Measurements from ENCODE around the gene SEMA4G. TPM values are rescaled to one million over a fixed set of nuclear protein-coding genes. Genes with fewer than 3 reads are reported as not detected.

The SEMA4G gene
- total RNA-seq, 4 donors from 2014 or later = 16.5 to 233 (median 185) TPM

GRCh38 chr10:101013365-101013825, 44.1 kb downstream of the SEMA4G start:
- peak overlapping the region in 2 of 4 donors; percentile 10 to 55 for H3K27ac ChIP-seq
- no peaks in the 10 kb centered on the region for H3K27me3 ChIP-seq
- TF ChIP-seq POLR2A (IDR thresholded peaks at IDR 0.05) = no peak
- no peak for TF ChIP-seq CTCF (IDR thresholded peaks at IDR 0.05)
- no peak overlapping the region for H3K4me3 ChIP-seq
- no peaks in the 10 kb centered on the region for H3K9me3 ChIP-seq
- no peaks in the 10 kb centered on the region for H3K36me3 ChIP-seq
- peaks cover 0 to 18% (median 3%) of the 10 kb centered on the region in 4 donors for H3K4me1 ChIP-seq
- no peak for DNase-seq

- Histone ChIP-seq H3K4me1 (peaks cover 0 to 25% (median 10%) of the 10 kb centered on the region in 4 donors), H3K4me3 (no peak overlapping the region)
- DNase-seq = peak; percentile 83 to 94 (median 87)
These were observed 45.1 kb downstream of the SEMA4G start for GRCh38 chr10:101014230-101014884.

GRCh38 chr10:101014966-101015581, 45.8 kb downstream of the SEMA4G start:
- Histone ChIP-seq H3K9me3 (no peaks in the 10 kb centered on the region), H3K4me3 (no peak overlapping the region), H3K36me3 (no peaks in the 10 kb centered on the region), H3K4me1 (peaks cover 0 to 25% (median 10%) of the 10 kb centered on the region in 4 donors), H3K27ac (no peak overlapping the region), H3K27me3 (no peaks in the 10 kb centered on the region)
- no peak for DNase-seq
- TF ChIP-seq POLR2A (IDR thresholded peaks at IDR 0.05) = no peak

More at GRCh38 chr10:101014230-101014884, 45.1 kb downstream of the SEMA4G start:
- H3K27ac ChIP-seq = no peak overlapping the region
- TF ChIP-seq CTCF (IDR thresholded peaks at IDR 0.05) = peak; percentile 77 to 93 (median 89)
- no peak for TF ChIP-seq POLR2A (IDR thresholded peaks at IDR 0.05)
- H3K27me3 ChIP-seq = no peaks in the 10 kb centered on the region
- no peaks in the 10 kb centered on the region for H3K9me3 ChIP-seq
- H3K36me3 ChIP-seq = no peaks in the 10 kb centered on the region

- H3K4me1 ChIP-seq = peaks cover 0 to 25% (median 10%) of the 10 kb centered on the region in 4 donors
- no peak overlapping the region for H3K4me3 ChIP-seq
- TF ChIP-seq CTCF (IDR thresholded peaks at IDR 0.05) (no peak), POLR2A (IDR thresholded peaks at IDR 0.05) (no peak)
- H3K27ac ChIP-seq = no peak overlapping the region
- H3K9me3 ChIP-seq = no peaks in the 10 kb centered on the region
- H3K36me3 ChIP-seq = no peaks in the 10 kb centered on the region
- no peak for DNase-seq
- no peaks in the 10 kb centered on the region for H3K27me3 ChIP-seq
These were observed 46.3 kb downstream of the SEMA4G start for GRCh38 chr10:101015582-101015973.

- TF ChIP-seq POLR2A (IDR thresholded peaks at IDR 0.05) = no peak
- no peak for TF ChIP-seq CTCF (IDR thresholded peaks at IDR 0.05)
- H3K4me1 ChIP-seq = peaks cover 0 to 25% (median 10%) of the 10 kb centered on the region in 4 donors
- no peaks in the 10 kb centered on the region for H3K9me3 ChIP-seq
- no peak for DNase-seq
- H3K36me3 ChIP-seq = no peaks in the 10 kb centered on the region
- no peak overlapping the region for H3K27ac ChIP-seq
- H3K27me3 ChIP-seq = no peaks in the 10 kb centered on the region
- no peak overlapping the region for H3K4me3 ChIP-seq
These were observed 47.5 kb downstream of the SEMA4G start for GRCh38 chr10:101016814-101017213.

GRCh38 chr10:101018118-101018599, 48.9 kb downstream of the SEMA4G start:
- DNase-seq = no peak
- H3K4me1 ChIP-seq = peaks cover 0 to 14% (median 7%) of the 10 kb centered on the region in 4 donors
- no peak for TF ChIP-seq POLR2A (IDR thresholded peaks at IDR 0.05)
- no peak for TF ChIP-seq CTCF (IDR thresholded peaks at IDR 0.05)
- no peak overlapping the region for H3K27ac ChIP-seq
- H3K9me3 ChIP-seq = no peaks in the 10 kb centered on the region
- H3K27me3 ChIP-seq = no peaks in the 10 kb centered on the region
- no peaks in the 10 kb centered on the region for H3K36me3 ChIP-seq
- H3K4me3 ChIP-seq = no peak overlapping the region
